ENCODE results near the gene SPEM1.

GRCh38 chr17:7432296-7432695 lies 12.2 kb downstream of the SPEM1 start:
- no peak for TF ChIP-seq CTCF (IDR thresholded peaks at IDR 0.05)
- no peak for TF ChIP-seq POLR2AphosphoS5 (IDR thresholded peaks at IDR 0.05)
- no peak for TF ChIP-seq POLR2A (IDR thresholded peaks at IDR 0.05; ENCODE audit: low read depth)
- TF ChIP-seq EP300 (IDR thresholded peaks at IDR 0.05): no peak
